ENCODE data around the gene TENM4.

GRCh38 chr11:79470161-79470560 is 29.3 kb upstream of the TENM4 start:
- no peak for TF ChIP-seq CTCF (IDR thresholded peaks at IDR 0.05; ENCODE audit: low read depth, low read length, missing input control)
- TF ChIP-seq RXRA (IDR thresholded peaks at IDR 0.05), result no peak
- TF ChIP-seq TAF1 (conservative IDR thresholded peaks at IDR 0.05), result no peak
- no peak for TF ChIP-seq HNF4A (conservative IDR thresholded peaks at IDR 0.05)
- TF ChIP-seq RAD21 (IDR thresholded peaks at IDR 0.05), result no peak
- no peak for TF ChIP-seq REST (IDR thresholded peaks at IDR 0.05)
- no peak for TF ChIP-seq YY1 (IDR thresholded peaks at IDR 0.05)
- no peak for TF ChIP-seq JUND (IDR thresholded peaks at IDR 0.05)
- no peak for TF ChIP-seq FOXA1 (IDR thresholded peaks at IDR 0.05)
- TF ChIP-seq EGR1 (IDR thresholded peaks at IDR 0.05; ENCODE audit: low read depth in 2 of 2), result no peak
- no peak for TF ChIP-seq SP1 (IDR thresholded peaks at IDR 0.05)
- no peak for TF ChIP-seq GABPA (IDR thresholded peaks at IDR 0.05 in 1 of 2, conservative IDR thresholded peaks at IDR 0.05 in 1 of 2)
- no peak for TF ChIP-seq MAX (IDR thresholded peaks at IDR 0.05)
- no peak for TF ChIP-seq ZBTB33 (IDR thresholded peaks at IDR 0.05)
